Measurements from ENCODE around the gene ING5. TPM values are rescaled to one million over a fixed set of nuclear protein-coding genes. Genes with fewer than 3 reads are reported as not detected.

The ING5 gene
- total RNA-seq, 3 donors from 2014 or later = 24.6 to 52.3 (median 35.1) TPM

DNA sequence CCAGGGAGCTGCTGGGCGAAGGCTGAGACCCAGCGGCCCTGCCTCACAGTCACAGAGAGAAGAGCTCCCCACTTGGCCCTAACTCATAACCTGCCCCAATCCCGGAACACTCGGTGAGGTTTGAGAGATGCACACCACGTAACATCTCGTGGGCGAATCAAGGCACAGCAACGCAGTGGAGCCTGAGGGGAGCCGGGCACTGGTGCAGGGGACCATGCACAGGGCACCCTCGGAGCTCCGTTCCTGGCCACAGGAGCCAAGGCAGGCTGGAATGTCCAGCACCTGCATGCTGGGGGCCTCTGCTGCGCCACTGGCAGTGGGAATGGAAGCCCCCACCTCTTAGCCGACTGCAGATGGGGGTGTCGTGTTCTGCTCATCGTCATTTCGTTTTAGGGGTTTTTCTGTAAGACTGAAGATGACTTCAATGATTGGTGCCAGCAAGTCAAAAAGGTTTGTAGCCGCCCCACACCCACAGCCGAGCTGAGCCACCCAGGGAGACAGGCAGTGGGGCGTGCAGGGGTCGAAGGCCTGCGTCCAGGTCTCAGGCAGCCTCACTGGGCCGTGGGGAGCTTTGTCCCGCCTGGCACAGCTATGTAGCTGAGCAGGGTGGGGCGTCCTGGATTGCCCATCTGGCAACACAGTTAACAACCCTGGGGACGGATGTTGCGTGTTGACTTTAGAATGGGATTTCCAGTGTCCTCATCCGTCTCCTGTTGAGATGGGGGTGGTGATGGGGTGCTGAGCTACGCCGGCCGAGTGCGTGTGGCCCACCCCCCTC lies 31.3 kb upstream of the ING5 start:
- peaks cover 6% of the 10 kb centered on the region for H3K36me3 ChIP-seq (ENCODE audit: low read depth)
- no peaks in the 10 kb centered on the region for H3K4me1 ChIP-seq (ENCODE audit: low read depth)
- intact Hi-C loops (cut with DNase I, micrococcal nuclease) = no loop called here
- ATAC-seq (peak; percentile 46), DNase-seq (peak in 1 of 3 donors; percentile 33)
- no peak overlapping the region for H3K4me3 ChIP-seq
- H3K9me3 ChIP-seq = no peaks in the 10 kb centered on the region
- TF ChIP-seq, protein P1, sequence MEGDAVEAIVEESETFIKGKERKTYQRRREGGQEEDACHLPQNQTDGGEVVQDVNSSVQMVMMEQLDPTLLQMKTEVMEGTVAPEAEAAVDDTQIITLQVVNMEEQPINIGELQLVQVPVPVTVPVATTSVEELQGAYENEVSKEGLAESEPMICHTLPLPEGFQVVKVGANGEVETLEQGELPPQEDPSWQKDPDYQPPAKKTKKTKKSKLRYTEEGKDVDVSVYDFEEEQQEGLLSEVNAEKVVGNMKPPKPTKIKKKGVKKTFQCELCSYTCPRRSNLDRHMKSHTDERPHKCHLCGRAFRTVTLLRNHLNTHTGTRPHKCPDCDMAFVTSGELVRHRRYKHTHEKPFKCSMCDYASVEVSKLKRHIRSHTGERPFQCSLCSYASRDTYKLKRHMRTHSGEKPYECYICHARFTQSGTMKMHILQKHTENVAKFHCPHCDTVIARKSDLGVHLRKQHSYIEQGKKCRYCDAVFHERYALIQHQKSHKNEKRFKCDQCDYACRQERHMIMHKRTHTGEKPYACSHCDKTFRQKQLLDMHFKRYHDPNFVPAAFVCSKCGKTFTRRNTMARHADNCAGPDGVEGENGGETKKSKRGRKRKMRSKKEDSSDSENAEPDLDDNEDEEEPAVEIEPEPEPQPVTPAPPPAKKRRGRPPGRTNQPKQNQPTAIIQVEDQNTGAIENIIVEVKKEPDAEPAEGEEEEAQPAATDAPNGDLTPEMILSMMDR (IDR thresholded peaks at IDR 0.05) = no peak

DNA sequence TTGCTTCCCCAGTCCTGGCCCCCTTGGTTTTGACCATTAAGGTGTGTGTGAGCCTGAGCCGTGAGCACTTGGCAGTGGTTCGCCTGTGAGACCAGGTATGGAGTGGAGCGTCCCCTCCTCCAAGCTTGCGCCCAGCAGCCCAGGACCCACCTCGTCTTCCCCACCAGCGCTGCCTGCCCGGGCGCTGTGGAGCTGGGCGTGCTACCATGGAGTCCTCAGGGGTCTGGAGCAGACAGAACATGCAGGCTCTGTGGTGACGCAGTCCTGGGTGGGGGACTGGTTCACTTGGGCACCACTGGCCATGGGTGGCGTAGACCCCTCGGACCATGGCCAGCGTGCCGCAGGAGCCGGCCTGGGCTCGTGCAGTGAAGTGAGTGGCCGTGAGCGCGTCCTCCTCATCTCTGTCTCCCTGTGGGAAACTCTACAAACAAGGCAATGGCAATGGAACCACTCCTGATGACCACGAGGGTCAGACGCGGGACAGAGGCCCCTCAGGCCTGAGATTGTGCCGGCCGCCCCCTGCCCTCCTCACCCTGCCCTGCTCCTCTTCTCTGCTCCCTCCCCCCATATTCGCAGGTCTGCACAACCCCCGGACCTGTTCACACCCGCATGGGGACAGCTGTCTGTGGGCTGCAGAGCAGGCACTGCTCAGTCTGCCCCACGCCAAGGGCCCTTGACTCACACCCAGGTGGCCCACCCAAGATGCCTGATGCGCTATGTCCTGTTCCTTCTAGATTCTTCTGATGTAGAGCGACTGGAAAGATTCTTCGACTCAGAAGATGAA lies 30.2 kb upstream of the ING5 start:
- DNase-seq = no peak
- no peaks in the 10 kb centered on the region for H3K4me1 ChIP-seq (ENCODE audit: low read depth)
- H3K4me3 ChIP-seq = no peak overlapping the region
- no peaks in the 10 kb centered on the region for H3K9me3 ChIP-seq
- intact Hi-C loops (cut with DNase I, micrococcal nuclease) = no loop called here
- TF ChIP-seq, protein P1 (IDR thresholded peaks at IDR 0.05) = no peak
- H3K36me3 ChIP-seq (ENCODE audit: low read depth) = peaks cover 6% of the 10 kb centered on the region
- ATAC-seq = peak; percentile 3

DNA sequence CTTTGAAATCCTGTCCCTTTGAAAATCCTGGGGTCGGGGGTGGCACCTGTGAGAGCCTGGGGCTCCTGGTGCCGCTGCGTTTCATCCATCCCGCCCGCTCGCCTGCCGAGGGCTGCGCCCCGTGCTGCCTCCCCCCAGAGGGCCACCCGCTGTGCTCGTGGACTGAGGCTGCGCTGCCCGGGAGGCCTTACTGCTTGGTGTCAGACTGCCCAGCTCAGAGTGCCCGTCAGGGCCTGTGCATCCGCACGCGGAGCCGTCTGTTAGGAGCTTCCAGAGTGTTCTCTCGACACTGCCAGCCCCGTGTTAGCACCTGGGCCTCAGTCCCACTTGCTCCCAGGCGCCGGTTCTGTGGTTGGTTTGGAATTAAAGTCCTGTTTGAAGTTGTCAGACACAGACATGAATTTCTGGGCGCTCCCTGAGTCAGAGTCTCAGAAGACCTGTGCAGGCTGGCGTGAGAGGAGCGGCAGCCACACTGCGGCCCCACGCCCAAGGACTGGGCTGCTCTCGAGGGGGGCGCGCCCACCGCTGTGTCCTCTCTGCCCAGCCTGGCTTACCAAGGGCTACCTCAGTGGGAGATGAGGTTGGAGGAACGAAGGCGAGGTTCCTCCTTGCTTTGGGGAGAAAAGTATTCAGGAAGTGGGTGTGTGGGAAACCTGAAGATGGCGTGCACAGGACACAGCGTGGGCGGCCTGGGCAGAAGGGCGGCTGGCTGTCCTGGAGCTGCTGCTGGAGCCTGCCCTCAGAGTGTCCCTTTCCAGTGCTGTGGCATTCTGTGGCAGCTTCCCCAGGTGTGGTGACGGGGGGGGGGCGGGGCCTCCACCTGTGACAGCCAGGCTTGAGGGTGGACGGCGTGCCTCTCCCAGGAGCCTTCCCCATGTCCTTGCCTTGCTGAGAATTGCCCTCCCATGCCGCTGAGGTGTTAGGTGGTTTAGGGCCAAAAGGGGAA lies 29.3 kb upstream of the ING5 start:
- no peak for DNase-seq
- H3K9me3 ChIP-seq = no peaks in the 10 kb centered on the region
- intact Hi-C loops (cut with DNase I, micrococcal nuclease) = no loop called here
- H3K4me3 ChIP-seq = no peak overlapping the region
- no peak for ATAC-seq
- TF ChIP-seq, protein P1 (IDR thresholded peaks at IDR 0.05) = no peak
- H3K36me3 ChIP-seq (ENCODE audit: low read depth) = peaks cover 4% of the 10 kb centered on the region
- no peaks in the 10 kb centered on the region for H3K4me1 ChIP-seq (ENCODE audit: low read depth)

DNA sequence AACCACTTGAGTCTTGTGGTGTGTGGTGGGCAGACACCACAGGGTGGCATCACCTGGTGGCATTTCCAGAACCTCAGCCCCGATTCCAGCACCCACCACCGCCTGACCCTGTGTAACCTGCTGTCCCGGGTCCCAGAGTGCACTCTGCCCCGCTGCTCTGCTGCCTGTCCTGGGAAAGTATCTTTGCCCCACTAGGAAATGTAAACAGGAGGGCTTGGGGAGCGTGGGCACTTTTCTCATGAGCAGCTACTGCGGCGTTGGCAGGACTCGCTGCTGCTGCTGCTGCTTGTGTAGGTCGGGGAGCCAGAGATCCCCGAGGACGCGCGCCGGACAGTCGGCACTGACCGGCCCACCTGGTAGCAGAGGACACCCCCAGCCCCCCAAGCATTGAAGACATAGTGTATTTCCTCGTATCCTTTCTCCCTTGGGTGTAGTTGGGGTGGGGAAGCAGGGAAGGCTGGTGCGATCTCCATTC lies 28.6 kb upstream of the ING5 start:
- DNase-seq (no peak), ATAC-seq (no peak)
- no peak overlapping the region for H3K4me3 ChIP-seq
- H3K36me3 ChIP-seq (ENCODE audit: low read depth) = no peaks in the 10 kb centered on the region
- H3K9me3 ChIP-seq = no peaks in the 10 kb centered on the region
- intact Hi-C loops (cut with DNase I, micrococcal nuclease) = no loop called here
- TF ChIP-seq, protein P1 (IDR thresholded peaks at IDR 0.05) = no peak
- no peaks in the 10 kb centered on the region for H3K4me1 ChIP-seq (ENCODE audit: low read depth)
